Heart right ventricle (tissue), 16 donors: Measurements from ENCODE around the gene SP1. TPM values are rescaled to one million over a fixed set of nuclear protein-coding genes. Genes with fewer than 3 reads are reported as not detected.
"Not testable (repeated sequence)": the region's sequence is repeated elsewhere in the genome, so short reads cannot be mapped to it uniquely, and the experiment has no call there.

ENCODE experiments used
- ATAC-seq, 8 donors: fragments of 200-7000 bp; cut with Tn5 transposase; one replicate each; pipeline ENCODE4 v1.9.1; 2020; ENCODE audit warnings: mild to moderate bottlenecking in 8 of 8, moderate library complexity in 8 of 8, moderate number of reproducible peaks in 1 of 8
- DNase-seq, 2 donors: peaks; one replicate each; pipeline ENCODE4 v3.0.0-alpha.2; 2020
- H3K27ac ChIP-seq, 10 donors: fragments of 200-600 bp; sonication (generic) in 2 of 10; one replicate each; pipeline versions ENCODE4 v1.5.0 to v1.8.0; 2020 to 2022; ENCODE audit warnings: mild to moderate bottlenecking in 3 of 10
- H3K27me3 ChIP-seq, 7 donors: fragments of 200-600 bp; one replicate each; pipeline ENCODE4 v1.8.0; 2021 to 2022; ENCODE audit warnings: mild to moderate bottlenecking in 2 of 7
- H3K36me3 ChIP-seq, 9 donors: fragments of 200-600 bp; sonication (generic) in 1 of 9; one replicate each; pipeline versions ENCODE4 v1.5.0 to v1.8.0; 2020 to 2022; ENCODE audit warnings: mild to moderate bottlenecking in 2 of 9
- H3K4me1 ChIP-seq, 9 donors: fragments of 200-600 bp; sonication (generic) in 1 of 9; one replicate each; pipeline versions ENCODE4 v1.5.0 to v1.8.0; 2020 to 2022; ENCODE audit warnings: mild to moderate bottlenecking in 4 of 9
- H3K4me3 ChIP-seq, 10 donors: fragments of 200-600 bp; sonication (generic) in 2 of 10; one replicate each; pipeline versions ENCODE4 v1.5.0 to v1.8.0; 2020 to 2022; ENCODE audit warnings: mild to moderate bottlenecking in 7 of 10, moderate library complexity in 2 of 10
- H3K9me3 ChIP-seq, 11 donors: fragments of 200-600 bp in 10 of 11; sonication (generic) in 2 of 11; one replicate each; pipeline versions ENCODE4 v1.5.0 to v1.8.0; 2013 to 2022; ENCODE audit warnings: mild to moderate bottlenecking in 2 of 11, control low read depth in 1 of 11, moderate library complexity in 1 of 11
- WGBS, 2 donors: extraction: QIAGEN DNeasy Blood & Tissue Kit; methylation state at CpG; one replicate each; pipeline ENCODE4 v1.1.7; 2013; ENCODE audit warnings: inconsistent platforms in 1 of 2; 5-methylcytosine and 5-hydroxymethylcytosine counted together
- intact Hi-C, 10 donors: fragments of 100-400 bp; cut with DNase I; formaldehyde crosslinking; loops; one replicate each; pipeline versions ENCODE4 v1.11.1 to v1.14.2; 2022
- polyA plus RNA-seq, 2 donors: library from polyadenylated mRNA; stranded (reverse); fragments of 200-250 nt; gene quantifications; one replicate each; pipeline ENCODE4 v1.2.3, GENCODE V29; 2013
- total RNA-seq, 10 donors: library from RNA; stranded (reverse); fragmentation: NEBNext Ultra II Directional in 3 of 10; extraction: Animal tissue kit (Norgen Biotek cat#: 25700) in 3 of 10; gene quantifications; one replicate each; pipeline versions ENCODE4 v1.2.1 to v1.2.4, GENCODE V29; 2021 to 2023
- TF ChIP-seq, protein P1 (sequence below), 9 donors: fragments of 200-600 bp; sonication (generic) in 2 of 9; IDR thresholded peaks; one replicate each; pipeline versions ENCODE4 v1.5.0 to v1.8.0; 2021 to 2022; ENCODE audit warnings: antibody characterized with exemption in 9 of 9, mild to moderate bottlenecking in 5 of 9, moderate library complexity in 1 of 9
- donor health status: Arrhythmogenic right ventricular cardiomyopathy.
- donor health status: ischemic (EF 13 %, LVEDD 7.1; RV severe dilation, severe dysfunction).
- donor health status: healthy with polysubstance abuse.
- donor health status: DM: no; HTN: yes; CAD: no.
- donor health status: DM: no; HTN: no; CAD: no.
- donor health status: ischemic (EF 25% LVEDD 6.9; RV normal size, moderate dysfunction).
- donor health status: ischemic (EF 25% LVEDD 5.7; RV mildly dilated, moderate dysfunction).
- donor health status: healthy.
- donor health status: DM: yes; HTN: yes; CAD: no.
- donor health status: Ischemic cardiomyopathy.
- donor health status: ischemic (EF 35%, LVEDD 5.7; RV mildly dilated, moderate dysfunction).
- donor health status: nonischemic (EF 11% LVEDD 7.7; RV severe dilation, severe dysfunction).
- donor health status: DM: yes; HTN: yes; CAD: no.
- donor health status: PGD.
- donor health status: ischemic (EF 29% LVEDD 5.4; RV normal size, mild dysfunction).
- donor health status: nonischemic (EF 23%, LVEDD 6.1; RV moderate dilation, normal function).

The SP1 gene
- total and polyA plus RNA-seq, 12 donors: 7.8 to 42.4 (median 31.3) TPM

- H3K27ac ChIP-seq: no peak overlapping the region
- no peaks in the 10 kb centered on the region for H3K27me3 ChIP-seq
- intact Hi-C loops: loop anchor here in 1 of 10 donors (5.0 kb wide), 1 partner anchor 36 kb away; the partner anchor contains the start of gene SP1
- TF ChIP-seq, protein P1, sequence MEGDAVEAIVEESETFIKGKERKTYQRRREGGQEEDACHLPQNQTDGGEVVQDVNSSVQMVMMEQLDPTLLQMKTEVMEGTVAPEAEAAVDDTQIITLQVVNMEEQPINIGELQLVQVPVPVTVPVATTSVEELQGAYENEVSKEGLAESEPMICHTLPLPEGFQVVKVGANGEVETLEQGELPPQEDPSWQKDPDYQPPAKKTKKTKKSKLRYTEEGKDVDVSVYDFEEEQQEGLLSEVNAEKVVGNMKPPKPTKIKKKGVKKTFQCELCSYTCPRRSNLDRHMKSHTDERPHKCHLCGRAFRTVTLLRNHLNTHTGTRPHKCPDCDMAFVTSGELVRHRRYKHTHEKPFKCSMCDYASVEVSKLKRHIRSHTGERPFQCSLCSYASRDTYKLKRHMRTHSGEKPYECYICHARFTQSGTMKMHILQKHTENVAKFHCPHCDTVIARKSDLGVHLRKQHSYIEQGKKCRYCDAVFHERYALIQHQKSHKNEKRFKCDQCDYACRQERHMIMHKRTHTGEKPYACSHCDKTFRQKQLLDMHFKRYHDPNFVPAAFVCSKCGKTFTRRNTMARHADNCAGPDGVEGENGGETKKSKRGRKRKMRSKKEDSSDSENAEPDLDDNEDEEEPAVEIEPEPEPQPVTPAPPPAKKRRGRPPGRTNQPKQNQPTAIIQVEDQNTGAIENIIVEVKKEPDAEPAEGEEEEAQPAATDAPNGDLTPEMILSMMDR (IDR thresholded peaks at IDR 0.05): no peak
- DNase-seq (no peak), ATAC-seq (no peak)
- no peaks in the 10 kb centered on the region for H3K9me3 ChIP-seq
- no peak overlapping the region for H3K4me3 ChIP-seq
- H3K4me1 ChIP-seq: peaks cover 8 to 50% (median 29%) of the 10 kb centered on the region in 9 donors
- peaks cover 0 to 12% (median 0%) of the 10 kb centered on the region in 9 donors for H3K36me3 ChIP-seq
- WGBS, 2 donors: 93 to 96% methylated on average over 3 of the region's 3 CpGs
These were observed 38.2 kb downstream of the SP1 start for GRCh38 chr12:53418221-53418620.

DNA sequence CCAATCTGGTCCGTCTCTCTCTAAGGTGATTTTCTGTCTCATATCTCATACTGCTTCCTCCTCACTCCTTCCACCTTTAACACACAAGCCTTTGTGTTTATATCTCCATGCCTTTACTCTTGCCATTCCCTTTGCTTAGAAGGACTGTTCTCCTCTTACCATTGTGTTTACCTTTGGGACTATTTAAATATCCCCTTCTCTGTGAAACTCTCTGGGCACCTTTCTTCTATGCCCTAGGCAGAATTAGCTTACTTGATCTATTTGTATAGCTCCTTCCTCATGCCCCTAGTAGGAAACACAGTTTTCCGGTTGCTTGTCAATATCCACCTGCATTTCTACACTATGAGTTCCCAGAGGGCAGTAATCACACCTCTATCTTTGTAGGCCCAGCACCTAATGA, 39.8 kb downstream of the SP1 start:
- Histone ChIP-seq H3K27me3 (no peaks in the 10 kb centered on the region), H3K27ac (no peak overlapping the region), H3K36me3 (no peaks in the 10 kb centered on the region), H3K9me3 (no peaks in the 10 kb centered on the region), H3K4me1 (peaks cover 6 to 35% (median 17%) of the 10 kb centered on the region in 9 donors), H3K4me3 (no peak overlapping the region)
- 92 to 93% methylated on average over 2 of the region's 2 CpGs for WGBS, 2 donors
- DNase-seq (no peak), ATAC-seq (no peak)
- intact Hi-C loops: loop anchor here in 6 of 10 donors (2.0 to 5.0 kb wide), 5 partner anchors 37 to 92 kb away; partner anchors contain the start of genes NPFF (in 2 of the 6) and SP1 (in 1 of the 6)
- TF ChIP-seq, protein P1 (IDR thresholded peaks at IDR 0.05): no peak

GRCh38 chr12:53422247-53422646, 42.3 kb downstream of the SP1 start:
- ATAC-seq, H3K4me3 ChIP-seq, H3K27ac ChIP-seq, H3K9me3 ChIP-seq, H3K27me3 ChIP-seq, DNase-seq, H3K36me3 ChIP-seq: not testable (repeated sequence)
- H3K4me1 ChIP-seq: peaks cover 0 to 18% (median 8%) of the 10 kb centered on the region in 9 donors
- intact Hi-C loops: loop anchor here in 4 of 10 donors (5.0 kb wide), 3 partner anchors 70 to 95 kb away; partner anchors contain the start of gene NPFF (in 2 of the 4)
- WGBS, 2 donors: 91 to 94% methylated on average over 12 of the region's 12 CpGs

GRCh38 chr12:53423597-53423996, 43.6 kb downstream of the SP1 start, which contains the start of gene AMHR2:
Gene AMHR2, plus strand, starts transcription at chr12:53423855. Its CDS starts 80 bp downstream, at chr12:53423935.
- TF ChIP-seq, protein P1 (IDR thresholded peaks at IDR 0.05): no peak
- no peak within 1 kb of the TSS for H3K4me3 ChIP-seq
- no peak for ATAC-seq
- intact Hi-C loops: loop anchor here in 4 of 10 donors (5.0 kb wide), 3 partner anchors 71 to 96 kb away; partner anchors contain the start of gene NPFF (in 2 of the 4)
- H3K9me3 ChIP-seq: no peaks in the 10 kb centered on the region
- no peaks in the 10 kb centered on the region for H3K36me3 ChIP-seq
- 95 to 100% methylated on average over 1 of the region's 1 CpG for WGBS, 2 donors
- peaks cover 0 to 11% (median 8%) of the 10 kb centered on the region in 9 donors for H3K4me1 ChIP-seq
- no peak within 1 kb of the TSS for H3K27ac ChIP-seq
- no peaks in the 10 kb centered on the region for H3K27me3 ChIP-seq
- DNase-seq: no peak
